HEK293 (cell line): ENCODE results near the gene LPGAT1.

Source experiments
- BCL11B ChIP-seq: fragments of 450-650 bp; formaldehyde crosslinking; IDR thresholded peaks from 2 replicates; pipeline ENCODE4 v1.5.1; 2016; ENCODE audit warnings: low read depth, missing biosample characterization, missing genetic modification characterization
- GLIS2 ChIP-seq: fragments of 450-650 bp; formaldehyde crosslinking; IDR thresholded peaks from 2 replicates; pipeline ENCODE4 v1.5.1; 2016; ENCODE audit warnings: missing biosample characterization, missing genetic modification characterization
- IKZF3 ChIP-seq: fragments of 450-650 bp; IDR thresholded peaks from 2 replicates; pipeline ENCODE4 v1.5.0; 2018; ENCODE audit warnings: missing biosample characterization, mild to moderate bottlenecking, missing genetic modification characterization, moderate library complexity
- MZF1 ChIP-seq: fragments of 450-650 bp; formaldehyde crosslinking; IDR thresholded peaks from 2 replicates; pipeline ENCODE4 v1.5.1; 2017; ENCODE audit warnings: missing biosample characterization, missing genetic modification characterization, borderline replicate concordance
- PRDM1 ChIP-seq: fragments of 450-650 bp; formaldehyde crosslinking; IDR thresholded peaks from 2 replicates; pipeline ENCODE4; 2016; ENCODE audit warnings: missing biosample characterization, missing genetic modification characterization
- PRDM6 ChIP-seq: fragments of 450-650 bp; formaldehyde crosslinking; IDR thresholded peaks from 2 replicates; pipeline ENCODE4 v1.5.1; 2017; ENCODE audit warnings: missing biosample characterization, missing genetic modification characterization
- SALL2 ChIP-seq: fragments of 450-650 bp; formaldehyde crosslinking; IDR thresholded peaks from 2 replicates; pipeline ENCODE4 v1.5.0; 2017; ENCODE audit warnings: missing biosample characterization, mild to moderate bottlenecking, missing genetic modification characterization, borderline replicate concordance
- WT1 ChIP-seq: fragments of 450-650 bp; formaldehyde crosslinking; IDR thresholded peaks from 2 replicates; pipeline ENCODE4 v1.5.1; 2016; ENCODE audit warnings: missing biosample characterization, missing genetic modification characterization
- YY2 ChIP-seq: fragments of 450-650 bp; formaldehyde crosslinking; IDR thresholded peaks from 2 replicates; pipeline ENCODE4 v1.5.1; 2016; ENCODE audit warnings: missing biosample characterization, missing genetic modification characterization
- ZBTB20 ChIP-seq: fragments of 450-650 bp; formaldehyde crosslinking; IDR thresholded peaks from 2 replicates; pipeline ENCODE4 v1.5.1; 2016; ENCODE audit warnings: missing biosample characterization, missing genetic modification characterization
- ZEB2 ChIP-seq: fragments of 450-650 bp; formaldehyde crosslinking; IDR thresholded peaks from 2 replicates; pipeline ENCODE4 v1.5.1; 2016; ENCODE audit warnings: missing biosample characterization, missing genetic modification characterization
- ZIC2 ChIP-seq: fragments of 450-650 bp; formaldehyde crosslinking; IDR thresholded peaks from 2 replicates; pipeline ENCODE4 v1.5.1; 2016; ENCODE audit warnings: missing biosample characterization, missing genetic modification characterization
- ZNF10 ChIP-seq: fragments of 450-650 bp; formaldehyde crosslinking; IDR thresholded peaks from 2 replicates; pipeline ENCODE4 v1.5.1; 2017; ENCODE audit warnings: missing biosample characterization, missing genetic modification characterization
- ZNF121 ChIP-seq: fragments of 450-650 bp; formaldehyde crosslinking; IDR thresholded peaks from 2 replicates; pipeline ENCODE4 v1.5.1; 2016; ENCODE audit warnings: missing biosample characterization, missing genetic modification characterization
- ZNF19 ChIP-seq: fragments of 450-650 bp; formaldehyde crosslinking; IDR thresholded peaks from 2 replicates; pipeline ENCODE4; 2016; ENCODE audit warnings: missing biosample characterization, missing genetic modification characterization, low read depth
- ZNF341 ChIP-seq: fragments of 450-650 bp; formaldehyde crosslinking; IDR thresholded peaks from 2 replicates; pipeline ENCODE4; 2016; ENCODE audit warnings: low read depth, missing biosample characterization, missing genetic modification characterization
- ZNF362 ChIP-seq: fragments of 450-650 bp; formaldehyde crosslinking; IDR thresholded peaks from 2 replicates; pipeline ENCODE4 v1.5.1; 2016; ENCODE audit warnings: missing biosample characterization, missing genetic modification characterization
- ZNF366 ChIP-seq: fragments of 450-650 bp; formaldehyde crosslinking; conservative IDR thresholded peaks from 2 replicates; pipeline ENCODE4 v1.5.1; 2016; ENCODE audit warnings: missing biosample characterization, missing genetic modification characterization
- ZNF37A ChIP-seq: fragments of 450-650 bp; IDR thresholded peaks from 2 replicates; pipeline ENCODE4 v1.5.1; 2018; ENCODE audit warnings: missing biosample characterization, missing genetic modification characterization
- ZNF394 ChIP-seq: fragments of 450-650 bp; formaldehyde crosslinking; IDR thresholded peaks from 2 replicates; pipeline ENCODE4 v1.5.1; 2016; ENCODE audit warnings: missing biosample characterization, missing genetic modification characterization, mild to moderate bottlenecking, moderate library complexity, borderline replicate concordance
- ZNF404 ChIP-seq: fragments of 450-650 bp; formaldehyde crosslinking; IDR thresholded peaks from 2 replicates; pipeline ENCODE4 v1.5.1; 2017; ENCODE audit warnings: missing biosample characterization, missing genetic modification characterization
- ZNF423 ChIP-seq: fragments of 450-650 bp; formaldehyde crosslinking; IDR thresholded peaks from 2 replicates; pipeline ENCODE4 v1.5.1; 2016; ENCODE audit warnings: missing biosample characterization, missing genetic modification characterization
- ZNF544 ChIP-seq: fragments of 450-650 bp; formaldehyde crosslinking; IDR thresholded peaks from 2 replicates; pipeline ENCODE4 v1.5.0; 2017; ENCODE audit warnings: missing biosample characterization, missing genetic modification characterization
- ZNF560 ChIP-seq: fragments of 450-650 bp; formaldehyde crosslinking; IDR thresholded peaks from 2 replicates; pipeline ENCODE4 v1.5.1; 2017; ENCODE audit warnings: missing biosample characterization, missing genetic modification characterization, borderline replicate concordance
- ZNF629 ChIP-seq: fragments of 450-650 bp; formaldehyde crosslinking; IDR thresholded peaks from 2 replicates; pipeline ENCODE4 v1.5.1; 2017; ENCODE audit warnings: missing biosample characterization, missing genetic modification characterization
- ZNF654 ChIP-seq: fragments of 450-650 bp; formaldehyde crosslinking; IDR thresholded peaks from 2 replicates; pipeline ENCODE4 v1.5.1; 2016; ENCODE audit warnings: low read depth, missing biosample characterization, missing genetic modification characterization
- ZNF658 ChIP-seq: fragments of 450-650 bp; formaldehyde crosslinking; IDR thresholded peaks from 2 replicates; pipeline ENCODE4; 2016; ENCODE audit warnings: missing biosample characterization, missing genetic modification characterization
- ZNF692 ChIP-seq: fragments of 450-650 bp; formaldehyde crosslinking; IDR thresholded peaks from 2 replicates; pipeline ENCODE4 v1.5.1; 2016; ENCODE audit warnings: missing biosample characterization, missing genetic modification characterization
- ZNF701 ChIP-seq: fragments of 450-650 bp; formaldehyde crosslinking; IDR thresholded peaks from 2 replicates; pipeline ENCODE4 v1.5.1; 2016; ENCODE audit warnings: missing biosample characterization, missing genetic modification characterization
- ZNF707 ChIP-seq: fragments of 450-650 bp; formaldehyde crosslinking; IDR thresholded peaks from 2 replicates; pipeline ENCODE4 v1.5.1; 2016; ENCODE audit warnings: missing biosample characterization, missing genetic modification characterization
- ZNF830 ChIP-seq: fragments of 450-650 bp; IDR thresholded peaks from 2 replicates; pipeline ENCODE4 v1.5.0; 2018; ENCODE audit warnings: missing biosample characterization, missing genetic modification characterization, low read depth, mild to moderate bottlenecking, moderate library complexity
- ZSCAN23 ChIP-seq: fragments of 450-650 bp; formaldehyde crosslinking; IDR thresholded peaks from 2 replicates; pipeline ENCODE4 v1.5.1; 2016; ENCODE audit warnings: missing biosample characterization, missing genetic modification characterization
- ZSCAN30 ChIP-seq: fragments of 450-650 bp; IDR thresholded peaks from 2 replicates; pipeline ENCODE4 v1.5.1; 2018; ENCODE audit warnings: missing biosample characterization, mild to moderate bottlenecking, missing genetic modification characterization, moderate library complexity
- ZSCAN4 ChIP-seq: fragments of 450-650 bp; formaldehyde crosslinking; IDR thresholded peaks from 2 replicates; pipeline ENCODE4 v1.5.1; 2017; ENCODE audit warnings: missing biosample characterization, missing genetic modification characterization
- TF ChIP-seq, protein P1 (sequence below): fragments of 450-650 bp; formaldehyde crosslinking; IDR thresholded peaks from 2 replicates; pipeline ENCODE4 v1.5.1; 2016; ENCODE audit warnings: missing biosample characterization, missing genetic modification characterization, borderline replicate concordance

The LPGAT1 gene

GRCh38 chr1:211829343-211830054 lies 1.1 kb downstream of the LPGAT1 start (continued):
- TF ChIP-seq BCL11B (tag by site-specific recombination): no peak
- TF ChIP-seq ZNF10 (tag by site-specific recombination): no peak
- 0 out of 2 replicates have a peak, but pooled peaks have one; percentile 6 for TF ChIP-seq ZIC2 (tag by site-specific recombination)
- TF ChIP-seq ZNF341 (tag by site-specific recombination): peak; percentile 42; the same call in 1 of the 2 replicates
- TF ChIP-seq IKZF3 (tag by site-specific recombination): peak; percentile 55; the same call in 1 of the 2 replicates
- no peak for TF ChIP-seq ZNF19 (tag by site-specific recombination)
- TF ChIP-seq ZEB2 (tag by site-specific recombination): peak; percentile 55; the same call in 1 of the 2 replicates
- TF ChIP-seq PRDM6 (tag by site-specific recombination): no peak
- no peak for TF ChIP-seq ZSCAN30 (tag by site-specific recombination)
- TF ChIP-seq GLIS2 (tag by site-specific recombination): no peak
- 0 out of 2 replicates have a peak, but pooled peaks have one; percentile 11 for TF ChIP-seq ZNF366 (tag by site-specific recombination)
- TF ChIP-seq ZSCAN4 (tag by site-specific recombination): no peak
- TF ChIP-seq ZNF654 (tag by site-specific recombination): 0 out of 2 replicates have a peak, but pooled peaks have one; percentile 1
- no peak for TF ChIP-seq ZNF394 (tag by site-specific recombination)
- TF ChIP-seq ZSCAN23 (tag by site-specific recombination): no peak
- TF ChIP-seq YY2 (tag by site-specific recombination): no peak
- no peak for TF ChIP-seq ZNF658 (tag by site-specific recombination)
- TF ChIP-seq ZBTB20 (tag by site-specific recombination): peak; percentile 46; the same call in 1 of the 2 replicates
- TF ChIP-seq ZNF423 (tag by site-specific recombination): no peak
- TF ChIP-seq, protein P1, sequence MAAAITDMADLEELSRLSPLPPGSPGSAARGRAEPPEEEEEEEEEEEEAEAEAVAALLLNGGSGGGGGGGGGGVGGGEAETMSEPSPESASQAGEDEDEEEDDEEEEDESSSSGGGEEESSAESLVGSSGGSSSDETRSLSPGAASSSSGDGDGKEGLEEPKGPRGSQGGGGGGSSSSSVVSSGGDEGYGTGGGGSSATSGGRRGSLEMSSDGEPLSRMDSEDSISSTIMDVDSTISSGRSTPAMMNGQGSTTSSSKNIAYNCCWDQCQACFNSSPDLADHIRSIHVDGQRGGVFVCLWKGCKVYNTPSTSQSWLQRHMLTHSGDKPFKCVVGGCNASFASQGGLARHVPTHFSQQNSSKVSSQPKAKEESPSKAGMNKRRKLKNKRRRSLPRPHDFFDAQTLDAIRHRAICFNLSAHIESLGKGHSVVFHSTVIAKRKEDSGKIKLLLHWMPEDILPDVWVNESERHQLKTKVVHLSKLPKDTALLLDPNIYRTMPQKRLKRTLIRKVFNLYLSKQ (tag by site-specific recombination): no peak
- TF ChIP-seq ZNF629 (tag by site-specific recombination): no peak; the same call in 1 of the 2 replicates
- no peak for TF ChIP-seq MZF1 (tag by site-specific recombination)
- TF ChIP-seq SALL2 (tag by site-specific recombination): no peak
- no peak for TF ChIP-seq ZNF544 (tag by site-specific recombination)
- peak; percentile 59; the same call in 1 of the 2 replicates for TF ChIP-seq ZNF692 (tag by site-specific recombination)
- no peak for TF ChIP-seq PRDM1 (tag by site-specific recombination)
- no peak for TF ChIP-seq ZNF37A (tag by site-specific recombination)
- no peak for TF ChIP-seq WT1 (tag by site-specific recombination)
- no peak for TF ChIP-seq ZNF707
- no peak for TF ChIP-seq ZNF560 (tag by site-specific recombination)
- no peak for TF ChIP-seq ZNF121 (tag by site-specific recombination)
- TF ChIP-seq ZNF404 (tag by site-specific recombination): no peak
- TF ChIP-seq ZNF830: no peak
- peak; percentile 83 for TF ChIP-seq ZNF362 (tag by site-specific recombination)
- no peak for TF ChIP-seq ZNF701
